HepG2 (cell line): Measurements from ENCODE around the gene PTPRM. TPM values are rescaled to one million over a fixed set of nuclear protein-coding genes. Genes with fewer than 3 reads are reported as not detected.

Source experiments
- AHDC1 ChIP-seq: sonication (generic); formaldehyde crosslinking; IDR thresholded peaks from 2 replicates; pipeline ENCODE4 v1.5.1; 2020; ENCODE audit warnings: mild to moderate bottlenecking, missing genetic modification reagents, borderline replicate concordance
- CCDC6 ChIP-seq: sonication (generic); formaldehyde crosslinking; IDR thresholded peaks from 2 replicates; pipeline ENCODE4 v1.8.1; 2022; ENCODE audit warnings: mild to moderate bottlenecking, missing genetic modification reagents, moderate library complexity
- FOXJ3 ChIP-seq: sonication (generic); formaldehyde crosslinking; IDR thresholded peaks from 2 replicates; pipeline ENCODE4 v1.4.0; 2020; ENCODE audit warnings: missing genetic modification reagents, mild to moderate bottlenecking, borderline replicate concordance
- HNF1A ChIP-seq, 2 experiments: sonication (generic) in 1 of 2; formaldehyde crosslinking in 1 of 2; IDR thresholded peaks; 2 replicates each; pipeline versions ENCODE4 v1.4.0 to v1.6.1; 2016 to 2020; ENCODE audit warnings: borderline replicate concordance in 1 of 2, low read depth in 1 of 2, mild to moderate bottlenecking in 1 of 2, missing genetic modification reagents in 1 of 2
- RCOR2 ChIP-seq: IDR thresholded peaks from 2 replicates; pipeline ENCODE4 v1.6.1; 2016; ENCODE audit warnings: missing biosample characterization, missing genetic modification reagents
- SALL1 ChIP-seq: sonication (generic); formaldehyde crosslinking; IDR thresholded peaks from 2 replicates; pipeline ENCODE4 v1.8.0; 2022; ENCODE audit warnings: mild to moderate bottlenecking, missing genetic modification reagents
- SOX6 ChIP-seq, 2 experiments: fragments of 450-650 bp in 1 of 2; sonication (generic) in 1 of 2; formaldehyde crosslinking in 1 of 2; IDR thresholded peaks; 2 replicates each; pipeline versions ENCODE4 v1.4.0 to v1.6.1; 2017 to 2020; ENCODE audit warnings: antibody characterized with exemption in 1 of 2, mild to moderate bottlenecking in 1 of 2, missing genetic modification reagents in 1 of 2
- TRIM22 ChIP-seq: fragments of 450-650 bp; IDR thresholded peaks from 2 replicates; pipeline ENCODE4 v1.6.1; 2017
- ZBTB44 ChIP-seq: sonication (generic); formaldehyde crosslinking; IDR thresholded peaks from 2 replicates; pipeline ENCODE4 v1.4.0; 2020; ENCODE audit warnings: missing genetic modification reagents
- ZNF281 ChIP-seq: sonication (generic); formaldehyde crosslinking; IDR thresholded peaks from 2 replicates; pipeline ENCODE4 v1.4.0; 2020; ENCODE audit warnings: missing genetic modification reagents, borderline replicate concordance
- polyA plus RNA-seq, 8 experiments: library from polyadenylated mRNA; depleted of rRNA in 3 of 8; stranded (reverse) in 7 of 8; unstranded in 1 of 8; fragments of >200 nt; fragmentation: Illumina TruSeq in 4 of 8; extraction: Trizol in 4 of 8; gene quantifications; 2 replicates each; pipeline versions ENCODE4 v1.2.1 to v1.2.3, GENCODE V29; 2011 to 2016; ENCODE audit warnings: low read depth in 4 of 8, missing spikeins in 1 of 8, mixed read lengths in 1 of 8; ENCODE audit not compliant: insufficient read depth in 1 of 8
- total RNA-seq, 5 experiments: library from RNA; depleted of rRNA; stranded (reverse); fragments of >200 nt; fragmentation: Illumina TruSeq; extraction: Trizol; gene quantifications; 2 replicates each; pipeline ENCODE4 v1.2.3, GENCODE V29; 2016; ENCODE audit warnings: low read depth in 1 of 5

PTPRM gene
- total and polyA plus RNA-seq, 2 of the 13 experiments (the other 11 are each of a cell fraction or from before 2014, with no cell fraction given) = 12.6 to 108 TPM

- TF ChIP-seq ZNF281 (peak; percentile 13; the same call in 1 of the 2 replicates), AHDC1 (CRISPR knock-in tag) (peak; percentile 29; the same call in 1 of the 2 replicates), SALL1 (CRISPR knock-in tag) (peak; percentile 61), HNF1A (IDR thresholded peaks at IDR 0.05; ENCODE audit: low read depth) (no peak), HNF1A (CRISPR knock-in tag; IDR thresholded peaks at IDR 0.05; ENCODE audit: borderline replicate concordance) (no peak), CCDC6 (CRISPR knock-in tag) (0 out of 2 replicates have a peak, but pooled peaks have one; percentile 27), TRIM22 (no peak), ZBTB44 (no peak), FOXJ3 (CRISPR knock-in tag) (no peak), RCOR2 (no peak), SOX6 (IDR thresholded peaks at IDR 0.05) (no peak), SOX6 (CRISPR knock-in tag; IDR thresholded peaks at IDR 0.05) (peak; percentile 58; the same call in 1 of the 2 replicates)
These were observed 610.4 kb downstream of the PTPRM start (continued) for GRCh38 chr18:8177330-8178016.
